Measurements from ENCODE around the gene ALKBH2. TPM values are rescaled to one million over a fixed set of nuclear protein-coding genes. Genes with fewer than 3 reads are reported as not detected.

The ALKBH2 gene
- polyA plus RNA-seq, 1 donor from 2014 or later: 44.0 TPM

DNA sequence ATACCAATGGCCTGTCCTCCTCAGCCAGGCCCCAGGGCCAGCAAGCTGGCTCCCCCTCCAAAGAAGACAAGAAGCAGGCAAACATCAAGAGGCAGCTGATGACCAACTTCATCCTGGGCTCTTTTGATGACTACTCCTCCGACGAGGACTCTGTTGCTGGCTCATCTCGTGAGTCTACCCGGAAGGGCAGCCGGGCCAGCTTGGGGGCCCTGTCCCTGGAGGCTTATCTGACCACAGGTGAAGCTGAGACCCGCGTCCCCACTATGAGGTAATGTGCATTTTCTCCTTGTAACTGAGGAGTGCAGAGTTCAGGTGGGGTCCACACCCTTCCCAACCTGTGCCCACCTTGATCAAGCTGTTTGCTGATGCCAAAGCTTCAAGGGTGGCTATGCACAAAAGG, 46.5 kb upstream of the ALKBH2 start:
- H3K79me2 ChIP-seq (replicated peaks; ENCODE audit: insufficient read depth, low read length): no peaks in the 10 kb centered on the region
- H3K27me3 ChIP-seq (ENCODE audit: insufficient read depth, low read depth, low read length): no peaks in the 10 kb centered on the region
- no peaks in the 10 kb centered on the region for H3K9me2 ChIP-seq (ENCODE audit: insufficient read depth, low read length)
- no peak for TF ChIP-seq SMC3 (conservative IDR thresholded peaks at IDR 0.05; ENCODE audit: poor library complexity)
- TF ChIP-seq EZH2 (IDR thresholded peaks at IDR 0.05; ENCODE audit: borderline replicate concordance, insufficient read depth, low read length, poor library complexity, severe bottlenecking): no peak
- TF ChIP-seq POLR2AphosphoS5 (IDR thresholded peaks at IDR 0.05): no peak
- no peak for TF ChIP-seq TAF1 (IDR thresholded peaks at IDR 0.05; ENCODE audit: low read depth)
- TF ChIP-seq, protein P1, sequence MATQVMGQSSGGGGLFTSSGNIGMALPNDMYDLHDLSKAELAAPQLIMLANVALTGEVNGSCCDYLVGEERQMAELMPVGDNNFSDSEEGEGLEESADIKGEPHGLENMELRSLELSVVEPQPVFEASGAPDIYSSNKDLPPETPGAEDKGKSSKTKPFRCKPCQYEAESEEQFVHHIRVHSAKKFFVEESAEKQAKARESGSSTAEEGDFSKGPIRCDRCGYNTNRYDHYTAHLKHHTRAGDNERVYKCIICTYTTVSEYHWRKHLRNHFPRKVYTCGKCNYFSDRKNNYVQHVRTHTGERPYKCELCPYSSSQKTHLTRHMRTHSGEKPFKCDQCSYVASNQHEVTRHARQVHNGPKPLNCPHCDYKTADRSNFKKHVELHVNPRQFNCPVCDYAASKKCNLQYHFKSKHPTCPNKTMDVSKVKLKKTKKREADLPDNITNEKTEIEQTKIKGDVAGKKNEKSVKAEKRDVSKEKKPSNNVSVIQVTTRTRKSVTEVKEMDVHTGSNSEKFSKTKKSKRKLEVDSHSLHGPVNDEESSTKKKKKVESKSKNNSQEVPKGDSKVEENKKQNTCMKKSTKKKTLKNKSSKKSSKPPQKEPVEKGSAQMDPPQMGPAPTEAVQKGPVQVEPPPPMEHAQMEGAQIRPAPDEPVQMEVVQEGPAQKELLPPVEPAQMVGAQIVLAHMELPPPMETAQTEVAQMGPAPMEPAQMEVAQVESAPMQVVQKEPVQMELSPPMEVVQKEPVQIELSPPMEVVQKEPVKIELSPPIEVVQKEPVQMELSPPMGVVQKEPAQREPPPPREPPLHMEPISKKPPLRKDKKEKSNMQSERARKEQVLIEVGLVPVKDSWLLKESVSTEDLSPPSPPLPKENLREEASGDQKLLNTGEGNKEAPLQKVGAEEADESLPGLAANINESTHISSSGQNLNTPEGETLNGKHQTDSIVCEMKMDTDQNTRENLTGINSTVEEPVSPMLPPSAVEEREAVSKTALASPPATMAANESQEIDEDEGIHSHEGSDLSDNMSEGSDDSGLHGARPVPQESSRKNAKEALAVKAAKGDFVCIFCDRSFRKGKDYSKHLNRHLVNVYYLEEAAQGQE (IDR thresholded peaks at IDR 0.05; ENCODE audit: borderline replicate concordance): no peak
- TF ChIP-seq EP300 (conservative IDR thresholded peaks at IDR 0.05; ENCODE audit: poor library complexity, severe bottlenecking): no peak
- TF ChIP-seq, protein P2, sequence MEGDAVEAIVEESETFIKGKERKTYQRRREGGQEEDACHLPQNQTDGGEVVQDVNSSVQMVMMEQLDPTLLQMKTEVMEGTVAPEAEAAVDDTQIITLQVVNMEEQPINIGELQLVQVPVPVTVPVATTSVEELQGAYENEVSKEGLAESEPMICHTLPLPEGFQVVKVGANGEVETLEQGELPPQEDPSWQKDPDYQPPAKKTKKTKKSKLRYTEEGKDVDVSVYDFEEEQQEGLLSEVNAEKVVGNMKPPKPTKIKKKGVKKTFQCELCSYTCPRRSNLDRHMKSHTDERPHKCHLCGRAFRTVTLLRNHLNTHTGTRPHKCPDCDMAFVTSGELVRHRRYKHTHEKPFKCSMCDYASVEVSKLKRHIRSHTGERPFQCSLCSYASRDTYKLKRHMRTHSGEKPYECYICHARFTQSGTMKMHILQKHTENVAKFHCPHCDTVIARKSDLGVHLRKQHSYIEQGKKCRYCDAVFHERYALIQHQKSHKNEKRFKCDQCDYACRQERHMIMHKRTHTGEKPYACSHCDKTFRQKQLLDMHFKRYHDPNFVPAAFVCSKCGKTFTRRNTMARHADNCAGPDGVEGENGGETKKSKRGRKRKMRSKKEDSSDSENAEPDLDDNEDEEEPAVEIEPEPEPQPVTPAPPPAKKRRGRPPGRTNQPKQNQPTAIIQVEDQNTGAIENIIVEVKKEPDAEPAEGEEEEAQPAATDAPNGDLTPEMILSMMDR (IDR thresholded peaks at IDR 0.05; ENCODE audit: poor library complexity, severe bottlenecking): no peak
- TF ChIP-seq MXI1 (conservative IDR thresholded peaks at IDR 0.05; ENCODE audit: poor library complexity, severe bottlenecking): no peak
- no peaks in the 10 kb centered on the region for H3F3A ChIP-seq (ENCODE audit: insufficient read depth, low read length, poor library complexity, severe bottlenecking)
- no peak overlapping the region for H3K4me3 ChIP-seq (ENCODE audit: low read length)
- H3K27ac ChIP-seq (ENCODE audit: low read length): no peak overlapping the region
- no peaks in the 10 kb centered on the region for H3K9me3 ChIP-seq (ENCODE audit: low read length)
- H3K4me2 ChIP-seq (ENCODE audit: low read length): no peak overlapping the region
- H3K9ac ChIP-seq (ENCODE audit: low read length): no peak overlapping the region
- H2AFZ ChIP-seq (ENCODE audit: low read depth, low read length): no peak overlapping the region
- H4K20me1 ChIP-seq (ENCODE audit: insufficient read depth): no peaks in the 10 kb centered on the region
- no peaks in the 10 kb centered on the region for H3K36me3 ChIP-seq (ENCODE audit: insufficient read depth, low read length)

DNA sequence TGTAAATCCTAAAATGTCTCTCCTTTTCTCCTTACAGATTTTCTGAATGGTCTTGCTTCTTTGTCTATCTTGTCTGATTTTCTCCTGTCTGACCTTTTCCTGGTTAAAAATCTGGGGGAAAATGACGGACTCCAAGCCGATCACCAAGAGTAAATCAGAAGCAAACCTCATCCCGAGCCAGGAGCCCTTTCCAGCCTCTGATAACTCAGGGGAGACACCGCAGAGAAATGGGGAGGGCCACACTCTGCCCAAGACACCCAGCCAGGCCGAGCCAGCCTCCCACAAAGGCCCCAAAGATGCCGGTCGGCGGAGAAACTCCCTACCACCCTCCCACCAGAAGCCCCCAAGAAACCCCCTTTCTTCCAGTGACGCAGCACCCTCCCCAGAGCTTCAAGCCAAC, 46.1 kb upstream of the ALKBH2 start:
- no peaks in the 10 kb centered on the region for H3K79me2 ChIP-seq (replicated peaks; ENCODE audit: insufficient read depth, low read length)
- no peak overlapping the region for H3K4me3 ChIP-seq (ENCODE audit: low read length)
- H3K4me2 ChIP-seq (ENCODE audit: low read length): no peak overlapping the region
- H3K27me3 ChIP-seq (ENCODE audit: insufficient read depth, low read depth, low read length): no peaks in the 10 kb centered on the region
- H3F3A ChIP-seq (ENCODE audit: insufficient read depth, low read length, poor library complexity, severe bottlenecking): no peaks in the 10 kb centered on the region
- H3K9me2 ChIP-seq (ENCODE audit: insufficient read depth, low read length): no peaks in the 10 kb centered on the region
- TF ChIP-seq TAF1 (IDR thresholded peaks at IDR 0.05; ENCODE audit: low read depth) (no peak), EP300 (conservative IDR thresholded peaks at IDR 0.05; ENCODE audit: poor library complexity, severe bottlenecking) (no peak), RAD21 (conservative IDR thresholded peaks at IDR 0.05) (no peak), MXI1 (conservative IDR thresholded peaks at IDR 0.05; ENCODE audit: poor library complexity, severe bottlenecking) (no peak), POLR2AphosphoS5 (IDR thresholded peaks at IDR 0.05) (no peak), SMC3 (conservative IDR thresholded peaks at IDR 0.05; ENCODE audit: poor library complexity) (no peak), EZH2 (IDR thresholded peaks at IDR 0.05; ENCODE audit: borderline replicate concordance, insufficient read depth, low read length, poor library complexity, severe bottlenecking) (no peak)
- TF ChIP-seq, protein P2 (IDR thresholded peaks at IDR 0.05; ENCODE audit: poor library complexity, severe bottlenecking): no peak
- TF ChIP-seq, protein P1 (IDR thresholded peaks at IDR 0.05; ENCODE audit: borderline replicate concordance): no peak
- H3K27ac ChIP-seq (ENCODE audit: low read length): no peak overlapping the region
- H2AFZ ChIP-seq (ENCODE audit: low read depth, low read length): no peak overlapping the region
- no peak overlapping the region for H3K9ac ChIP-seq (ENCODE audit: low read length)
- no peaks in the 10 kb centered on the region for H3K9me3 ChIP-seq (ENCODE audit: low read length)
- H3K36me3 ChIP-seq (ENCODE audit: insufficient read depth, low read length): no peaks in the 10 kb centered on the region
- H4K20me1 ChIP-seq (ENCODE audit: insufficient read depth): no peaks in the 10 kb centered on the region

Data from neural cell (in vitro differentiated cells).